ENCODE data around the gene SLIT3. TPM values are rescaled to one million over a fixed set of nuclear protein-coding genes. Genes with fewer than 3 reads are reported as not detected.

The SLIT3 gene
- total RNA-seq, 1 donor from 2014 or later = 56.6 TPM

GRCh38 chr5:168863021-168863420 is 437.9 kb downstream of the SLIT3 start:
- Mint-ChIP-seq H3K9me3 (no peaks in the 10 kb centered on the region), H3K27ac (no peak overlapping the region), H3K36me3 (peaks cover 5% of the 10 kb centered on the region), H3K4me3 (no peak overlapping the region), H3K27me3 (peaks cover 46% of the 10 kb centered on the region), H3K4me1 (ENCODE audit: unreplicated experiment) (peaks cover 23% of the 10 kb centered on the region)
- DNase-seq (ENCODE audit: extremely low spot score, unreplicated experiment) = no peak
- TF ChIP-seq, protein P1, sequence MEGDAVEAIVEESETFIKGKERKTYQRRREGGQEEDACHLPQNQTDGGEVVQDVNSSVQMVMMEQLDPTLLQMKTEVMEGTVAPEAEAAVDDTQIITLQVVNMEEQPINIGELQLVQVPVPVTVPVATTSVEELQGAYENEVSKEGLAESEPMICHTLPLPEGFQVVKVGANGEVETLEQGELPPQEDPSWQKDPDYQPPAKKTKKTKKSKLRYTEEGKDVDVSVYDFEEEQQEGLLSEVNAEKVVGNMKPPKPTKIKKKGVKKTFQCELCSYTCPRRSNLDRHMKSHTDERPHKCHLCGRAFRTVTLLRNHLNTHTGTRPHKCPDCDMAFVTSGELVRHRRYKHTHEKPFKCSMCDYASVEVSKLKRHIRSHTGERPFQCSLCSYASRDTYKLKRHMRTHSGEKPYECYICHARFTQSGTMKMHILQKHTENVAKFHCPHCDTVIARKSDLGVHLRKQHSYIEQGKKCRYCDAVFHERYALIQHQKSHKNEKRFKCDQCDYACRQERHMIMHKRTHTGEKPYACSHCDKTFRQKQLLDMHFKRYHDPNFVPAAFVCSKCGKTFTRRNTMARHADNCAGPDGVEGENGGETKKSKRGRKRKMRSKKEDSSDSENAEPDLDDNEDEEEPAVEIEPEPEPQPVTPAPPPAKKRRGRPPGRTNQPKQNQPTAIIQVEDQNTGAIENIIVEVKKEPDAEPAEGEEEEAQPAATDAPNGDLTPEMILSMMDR (conservative IDR thresholded peaks at IDR 0.05) = no peak

- TF ChIP-seq, protein P1 (conservative IDR thresholded peaks at IDR 0.05) = no peak
- peaks cover 1% of the 10 kb centered on the region for H3K9me3 Mint-ChIP-seq
- peaks cover 14% of the 10 kb centered on the region for H3K4me1 Mint-ChIP-seq (ENCODE audit: unreplicated experiment)
- H3K27me3 Mint-ChIP-seq = peaks cover 35% of the 10 kb centered on the region
- H3K4me3 Mint-ChIP-seq = no peak overlapping the region
- peaks cover under 1% of the 10 kb centered on the region for H3K36me3 Mint-ChIP-seq
- no peak overlapping the region for H3K27ac Mint-ChIP-seq
- DNase-seq (ENCODE audit: extremely low spot score, unreplicated experiment) = no peak
These were observed 440.4 kb downstream of the SLIT3 start for GRCh38 chr5:168860503-168860902.

- Mint-ChIP-seq H3K27ac (no peak overlapping the region), H3K27me3 (peaks cover 35% of the 10 kb centered on the region), H3K4me3 (no peak overlapping the region), H3K4me1 (ENCODE audit: unreplicated experiment) (peaks cover 14% of the 10 kb centered on the region), H3K36me3 (peaks cover 5% of the 10 kb centered on the region), H3K9me3 (peaks cover 5% of the 10 kb centered on the region)
- TF ChIP-seq, protein P1 (conservative IDR thresholded peaks at IDR 0.05) = no peak
- no peak for DNase-seq (ENCODE audit: extremely low spot score, unreplicated experiment)
These were observed 440.9 kb downstream of the SLIT3 start for GRCh38 chr5:168860081-168860480.

- H3K27me3 Mint-ChIP-seq = peaks cover 38% of the 10 kb centered on the region
- H3K4me1 Mint-ChIP-seq (ENCODE audit: unreplicated experiment) = peaks cover 19% of the 10 kb centered on the region
- TF ChIP-seq, protein P1 (conservative IDR thresholded peaks at IDR 0.05) = no peak
- no peak overlapping the region for H3K4me3 Mint-ChIP-seq
- H3K27ac Mint-ChIP-seq = no peak overlapping the region
- DNase-seq (ENCODE audit: extremely low spot score, unreplicated experiment) = no peak
- peaks cover 5% of the 10 kb centered on the region for H3K36me3 Mint-ChIP-seq
- peaks cover 5% of the 10 kb centered on the region for H3K9me3 Mint-ChIP-seq
These were observed 441.5 kb downstream of the SLIT3 start for GRCh38 chr5:168859471-168859870.

- Mint-ChIP-seq H3K36me3 (peaks cover 5% of the 10 kb centered on the region), H3K4me3 (no peak overlapping the region), H3K27ac (no peak overlapping the region), H3K4me1 (ENCODE audit: unreplicated experiment) (peaks cover 20% of the 10 kb centered on the region), H3K9me3 (peaks cover 5% of the 10 kb centered on the region), H3K27me3 (peaks cover 38% of the 10 kb centered on the region)
- no peak for DNase-seq (ENCODE audit: extremely low spot score, unreplicated experiment)
- TF ChIP-seq, protein P1 (conservative IDR thresholded peaks at IDR 0.05) = no peak
These were observed 441.9 kb downstream of the SLIT3 start for GRCh38 chr5:168858994-168859393.

GRCh38 chr5:168858371-168858770 is 442.6 kb downstream of the SLIT3 start:
- no peak overlapping the region for H3K4me3 Mint-ChIP-seq
- TF ChIP-seq, protein P1 (conservative IDR thresholded peaks at IDR 0.05) = no peak
- peaks cover 43% of the 10 kb centered on the region for H3K27me3 Mint-ChIP-seq
- peaks cover 5% of the 10 kb centered on the region for H3K9me3 Mint-ChIP-seq
- H3K36me3 Mint-ChIP-seq = peaks cover 8% of the 10 kb centered on the region
- no peak overlapping the region for H3K27ac Mint-ChIP-seq
- H3K4me1 Mint-ChIP-seq (ENCODE audit: unreplicated experiment) = peaks cover 20% of the 10 kb centered on the region
- DNase-seq (ENCODE audit: extremely low spot score, unreplicated experiment) = no peak
